ENCODE results near the gene CD72. TPM values are rescaled to one million over a fixed set of nuclear protein-coding genes. Genes with fewer than 3 reads are reported as not detected.
"Not testable (repeated sequence)": the region's sequence is repeated elsewhere in the genome, so short reads cannot be mapped to it uniquely, and the experiment has no call there.

CD72 gene
- total RNA-seq, 1 donor from 2014 or later = 125 TPM

DNA sequence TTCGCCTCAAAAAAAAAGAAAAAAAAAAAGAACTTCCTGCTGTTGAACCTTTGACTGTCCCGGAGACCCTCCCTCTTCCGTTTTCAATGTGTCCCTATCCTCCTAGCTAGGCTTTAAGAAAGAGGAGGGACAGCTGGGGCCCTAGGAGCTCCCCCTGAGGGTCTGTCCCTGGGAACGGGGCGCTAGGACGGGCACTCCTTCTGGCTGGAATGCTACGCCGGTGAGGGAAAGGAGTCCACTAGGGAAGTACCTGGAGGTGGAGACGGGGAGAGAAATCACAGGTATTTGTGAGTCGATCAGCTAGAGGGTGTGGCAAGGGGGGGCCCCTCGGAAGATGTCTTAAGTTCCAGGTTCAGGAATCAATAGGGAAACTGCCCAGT, 27.9 kb upstream of the CD72 start:
- Mint-ChIP-seq H3K9me3 (no peaks in the 10 kb centered on the region), H3K27me3 (no peaks in the 10 kb centered on the region), H3K4me1 (peaks cover 90% of the 10 kb centered on the region), H3K4me3 (peak overlapping the region; percentile 97), H3K27ac (peak overlapping the region; percentile 98), H3K36me3 (ENCODE audit: low read depth) (peaks cover 21% of the 10 kb centered on the region)
- POLR2A ChIA-PET = interaction anchor here (1.0 to 18.0 kb wide), 15 partner anchors 10 to 103 kb away, joined by 4 to 549 read pairs (median 5); partner anchors contain the start of genes ARHGEF39, CCDC107, CD72 and CREB3
- TF ChIP-seq, protein P1, sequence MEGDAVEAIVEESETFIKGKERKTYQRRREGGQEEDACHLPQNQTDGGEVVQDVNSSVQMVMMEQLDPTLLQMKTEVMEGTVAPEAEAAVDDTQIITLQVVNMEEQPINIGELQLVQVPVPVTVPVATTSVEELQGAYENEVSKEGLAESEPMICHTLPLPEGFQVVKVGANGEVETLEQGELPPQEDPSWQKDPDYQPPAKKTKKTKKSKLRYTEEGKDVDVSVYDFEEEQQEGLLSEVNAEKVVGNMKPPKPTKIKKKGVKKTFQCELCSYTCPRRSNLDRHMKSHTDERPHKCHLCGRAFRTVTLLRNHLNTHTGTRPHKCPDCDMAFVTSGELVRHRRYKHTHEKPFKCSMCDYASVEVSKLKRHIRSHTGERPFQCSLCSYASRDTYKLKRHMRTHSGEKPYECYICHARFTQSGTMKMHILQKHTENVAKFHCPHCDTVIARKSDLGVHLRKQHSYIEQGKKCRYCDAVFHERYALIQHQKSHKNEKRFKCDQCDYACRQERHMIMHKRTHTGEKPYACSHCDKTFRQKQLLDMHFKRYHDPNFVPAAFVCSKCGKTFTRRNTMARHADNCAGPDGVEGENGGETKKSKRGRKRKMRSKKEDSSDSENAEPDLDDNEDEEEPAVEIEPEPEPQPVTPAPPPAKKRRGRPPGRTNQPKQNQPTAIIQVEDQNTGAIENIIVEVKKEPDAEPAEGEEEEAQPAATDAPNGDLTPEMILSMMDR (IDR thresholded peaks at IDR 0.05) = no peak
- CTCF ChIA-PET = interaction anchor here (0.6 to 10.1 kb wide), 10 partner anchors 8 to 387 kb away, joined by 3 to 162 read pairs (median 10); partner anchors contain the start of genes CCDC107, CD72, RMRP and TESK1
- no peak for DNase-seq
- intact Hi-C loops (cut with micrococcal nuclease) = loop anchor here (1.0 to 5.0 kb wide), 7 partner anchors 12 to 237 kb away; partner anchors contain the start of genes CREB3, GBA2, RGP1 and TLN1
- ATAC-seq (ENCODE audit: low read depth) = no peak

DNA sequence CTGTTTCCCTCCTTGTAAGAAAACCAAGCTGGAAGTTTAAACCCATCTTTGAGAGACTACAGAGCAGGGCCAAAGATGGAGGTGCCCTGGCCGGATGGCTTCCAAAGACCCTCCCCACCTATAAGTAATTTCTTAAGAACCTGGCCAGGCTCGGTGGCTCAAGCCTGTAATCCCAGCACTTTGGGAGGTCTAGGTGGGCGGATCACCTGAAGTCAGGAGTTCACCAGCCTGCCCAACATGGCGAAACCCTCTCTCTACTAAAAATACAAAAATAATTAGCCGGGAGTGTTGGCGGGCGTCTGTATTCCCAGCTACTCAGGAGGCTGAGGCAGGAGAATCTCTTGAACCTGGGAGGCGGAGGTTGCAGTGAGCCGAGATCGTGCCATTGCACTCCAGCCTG, 27.5 kb upstream of the CD72 start:
- POLR2A ChIA-PET = interaction anchor here (0.6 to 18.0 kb wide), 14 partner anchors 10 to 103 kb away, joined by 3 to 549 read pairs (median 5); partner anchors contain the start of genes ARHGEF39, CCDC107, CD72 and CREB3
- H3K9me3 Mint-ChIP-seq; ATAC-seq (ENCODE audit: low read depth): not testable (repeated sequence)

DNA sequence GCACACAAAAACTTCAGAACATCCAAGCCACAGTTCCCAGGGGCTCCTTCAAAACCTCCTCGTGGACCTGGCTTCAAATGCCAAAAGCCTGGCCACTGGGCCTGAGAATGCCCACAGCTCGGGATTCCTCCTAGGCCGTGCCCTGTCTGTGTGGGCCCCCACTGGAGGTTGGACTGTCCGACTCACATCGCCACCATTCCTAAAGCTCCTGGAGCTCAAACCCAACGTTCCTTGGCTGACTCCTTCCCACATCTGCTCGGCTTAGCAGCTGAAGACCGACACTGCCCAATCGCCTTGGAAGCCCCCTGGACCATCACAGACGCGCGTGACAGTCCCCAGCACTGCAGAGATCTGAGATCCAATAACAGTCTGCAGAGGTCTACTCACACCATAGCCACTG, 24.8 kb upstream of the CD72 start:
- Mint-ChIP-seq H3K27ac (peak overlapping the region; percentile 69), H3K4me3 (no peak overlapping the region)
- intact Hi-C loops (cut with micrococcal nuclease) = no loop called here

More for the DNA sequence above, 27.5 kb upstream of the CD72 start:
- H3K27ac Mint-ChIP-seq = peak overlapping the region; percentile 98
- intact Hi-C loops (cut with micrococcal nuclease) = loop anchor here (1.0 to 5.0 kb wide), 7 partner anchors 11 to 237 kb away; partner anchors contain the start of genes CREB3, GBA2, RGP1 and TLN1
- CTCF ChIA-PET = interaction anchor here (0.6 to 10.1 kb wide), 9 partner anchors 10 to 387 kb away, joined by 3 to 162 read pairs (median 11); partner anchors contain the start of genes CCDC107, CD72, RMRP and TESK1
- DNase-seq, H3K27me3 Mint-ChIP-seq: not testable (repeated sequence)
- peak overlapping the region; percentile 97 for H3K4me3 Mint-ChIP-seq
- peaks cover 90% of the 10 kb centered on the region for H3K4me1 Mint-ChIP-seq
- peaks cover 21% of the 10 kb centered on the region for H3K36me3 Mint-ChIP-seq (ENCODE audit: low read depth)

DNA sequence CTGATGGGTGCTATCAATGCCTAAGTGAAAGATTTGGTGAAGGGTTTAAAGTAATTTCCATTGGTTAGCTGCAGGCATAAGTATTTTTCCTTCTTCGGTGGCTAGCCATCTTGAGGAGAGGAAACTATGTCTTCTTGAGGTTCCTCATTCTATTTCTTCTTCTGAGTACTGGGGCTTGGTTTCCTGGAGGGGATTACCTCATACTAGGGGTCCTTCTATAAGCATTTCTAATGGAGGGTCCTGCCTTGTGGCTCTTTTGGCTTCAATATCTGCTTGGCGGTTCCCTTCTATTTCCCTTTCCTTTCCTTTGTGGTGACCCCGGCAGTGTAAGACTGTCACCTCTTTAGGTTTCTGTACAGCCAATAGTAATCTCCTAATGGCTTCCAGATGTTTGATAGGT, 23.3 kb upstream of the CD72 start:
- intact Hi-C loops (cut with micrococcal nuclease); H3K27me3 Mint-ChIP-seq; H3K9me3 Mint-ChIP-seq; ATAC-seq (ENCODE audit: low read depth); DNase-seq; POLR2A ChIA-PET: not testable (repeated sequence)
- CTCF ChIA-PET = interaction anchor here (1.3 to 2.9 kb wide), 2 partner anchors 23 to 25 kb away, joined by 4 to 8 read pairs; no protein-coding TSS in a partner anchor
- Mint-ChIP-seq H3K27ac (peak overlapping the region; percentile 85), H3K4me1 (peaks cover 92% of the 10 kb centered on the region), H3K4me3 (peak overlapping the region; percentile 51), H3K36me3 (ENCODE audit: low read depth) (peaks cover 25% of the 10 kb centered on the region)

More for the DNA sequence above, 24.8 kb upstream of the CD72 start:
- peaks cover 89% of the 10 kb centered on the region for H3K4me1 Mint-ChIP-seq
- ChIA-PET POLR2A (interaction anchor here (7.2 to 18.0 kb wide), 2 partner anchors 14 to 28 kb away, joined by 112 to 549 read pairs; partner anchors contain the start of genes CCDC107, CD72 and RMRP), CTCF (interaction anchor here (10.1 kb wide), 1 partner anchor 28 kb away, joined by 162 read pairs; the partner anchor contains the start of gene CD72)
- H3K27me3 Mint-ChIP-seq = no peaks in the 10 kb centered on the region
- no peaks in the 10 kb centered on the region for H3K9me3 Mint-ChIP-seq
- DNase-seq (no peak), ATAC-seq (ENCODE audit: low read depth) (no peak)
- H3K36me3 Mint-ChIP-seq (ENCODE audit: low read depth) = peaks cover 26% of the 10 kb centered on the region
- TF ChIP-seq, protein P1 (IDR thresholded peaks at IDR 0.05) = no peak

DNA sequence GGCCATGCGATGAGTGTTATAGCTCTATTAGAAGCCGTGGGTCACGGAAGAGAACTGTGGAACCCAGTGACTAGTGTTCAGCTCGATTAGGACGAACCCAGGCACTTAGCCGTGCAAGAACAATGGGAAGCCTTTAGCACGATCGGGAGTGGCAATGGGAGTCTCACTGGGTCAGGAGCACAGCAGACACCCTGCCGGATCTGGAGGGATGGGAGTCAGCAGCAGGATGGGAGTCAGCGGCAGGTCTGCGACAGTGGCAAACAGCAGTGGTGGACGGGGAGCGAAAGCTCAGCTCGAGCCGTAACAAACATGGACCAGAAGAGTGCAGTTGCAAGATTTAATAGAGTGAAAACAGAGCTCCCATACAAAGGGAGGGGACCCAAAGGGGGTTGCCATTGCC, 22.2 kb upstream of the CD72 start:
- H3K27me3 Mint-ChIP-seq; H3K4me3 Mint-ChIP-seq; intact Hi-C loops (cut with micrococcal nuclease); H3K9me3 Mint-ChIP-seq; ATAC-seq (ENCODE audit: low read depth); DNase-seq: not testable (repeated sequence)
- ChIA-PET CTCF (interaction anchor here (1.2 to 2.9 kb wide), 6 partner anchors 15 to 29 kb away, joined by 3 to 8 read pairs (median 4); partner anchors contain the start of gene CCDC107), POLR2A (interaction anchor here (0.6 to 3.4 kb wide), 5 partner anchors 10 to 91 kb away, joined by 3 to 55 read pairs (median 7); partner anchors contain the start of genes CCDC107, CD72, CREB3 and RMRP)
- H3K4me1 Mint-ChIP-seq = peaks cover 92% of the 10 kb centered on the region
- H3K27ac Mint-ChIP-seq = peak overlapping the region; percentile 41
- H3K36me3 Mint-ChIP-seq (ENCODE audit: low read depth) = peaks cover 20% of the 10 kb centered on the region

DNA sequence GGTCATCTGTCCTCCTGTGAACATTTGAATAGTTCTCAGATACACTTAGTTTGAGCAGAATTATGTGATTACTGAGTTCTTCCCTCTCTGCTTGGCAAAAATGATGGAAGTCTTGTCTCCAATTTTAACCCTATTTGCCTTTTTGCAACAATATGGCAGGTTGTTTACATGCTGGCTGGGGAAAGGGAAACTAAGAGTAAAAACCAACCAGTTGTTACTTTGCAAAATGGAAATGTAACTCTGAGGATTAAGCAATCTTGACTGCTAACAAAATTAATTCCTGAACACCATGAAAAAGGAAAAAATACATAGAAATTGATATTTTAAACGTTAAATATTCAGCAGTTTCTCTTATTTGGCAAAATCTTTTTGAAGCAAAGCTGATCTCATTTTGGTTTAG, 21.4 kb upstream of the CD72 start:
- H3K27ac Mint-ChIP-seq = peak overlapping the region; percentile 94
- ChIA-PET POLR2A (interaction anchor here (1.2 to 3.4 kb wide), 5 partner anchors 11 to 92 kb away, joined by 3 to 55 read pairs (median 7); partner anchors contain the start of genes CCDC107, CD72, CREB3 and RMRP), CTCF (interaction anchor here (0.7 to 2.9 kb wide), 7 partner anchors 14 to 103 kb away, joined by 3 to 8 read pairs (median 3); partner anchors contain the start of gene CCDC107)
- no peaks in the 10 kb centered on the region for H3K9me3 Mint-ChIP-seq
- DNase-seq (no peak), ATAC-seq (ENCODE audit: low read depth) (no peak)
- peaks cover 18% of the 10 kb centered on the region for H3K36me3 Mint-ChIP-seq (ENCODE audit: low read depth)
- H3K4me1 Mint-ChIP-seq = peaks cover 92% of the 10 kb centered on the region
- peak overlapping the region; percentile 45 for H3K4me3 Mint-ChIP-seq
- intact Hi-C loops (cut with micrococcal nuclease) = no loop called here
- TF ChIP-seq, protein P1 (IDR thresholded peaks at IDR 0.05) = no peak
- no peaks in the 10 kb centered on the region for H3K27me3 Mint-ChIP-seq

DNA sequence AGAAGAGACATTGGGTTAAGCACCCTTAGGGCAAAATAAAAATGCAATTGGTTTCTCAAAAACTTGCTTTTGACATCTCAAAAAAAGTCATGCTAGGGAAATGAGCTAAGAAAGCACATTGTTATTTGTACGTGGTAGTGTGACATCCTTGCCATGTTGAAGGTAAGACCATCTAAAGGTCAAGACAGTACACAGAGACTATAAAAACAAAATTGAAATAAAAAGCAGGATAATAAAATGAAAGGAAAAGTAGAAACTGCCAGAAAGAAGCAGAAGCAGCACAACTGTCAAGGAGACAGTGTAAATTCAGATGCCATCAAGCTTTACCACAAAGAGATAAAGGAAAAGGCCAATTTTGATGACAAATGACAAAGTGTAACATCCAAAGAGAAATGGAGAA, 21.0 kb upstream of the CD72 start:
- CTCF ChIA-PET = interaction anchor here (0.7 to 2.9 kb wide), 4 partner anchors 19 to 104 kb away, joined by 3 to 8 read pairs (median 4); partner anchors contain the start of gene CCDC107
- POLR2A ChIA-PET = interaction anchor here (0.7 to 3.4 kb wide), 7 partner anchors 11 to 205 kb away, joined by 3 to 55 read pairs (median 7); partner anchors contain the start of genes CCDC107, CD72, CREB3 and RMRP
- peaks cover 92% of the 10 kb centered on the region for H3K4me1 Mint-ChIP-seq
- ATAC-seq (ENCODE audit: low read depth); intact Hi-C loops (cut with micrococcal nuclease); H3K27me3 Mint-ChIP-seq; H3K9me3 Mint-ChIP-seq; DNase-seq: not testable (repeated sequence)
- H3K27ac Mint-ChIP-seq = peak overlapping the region; percentile 94
- H3K36me3 Mint-ChIP-seq (ENCODE audit: low read depth) = peaks cover 14% of the 10 kb centered on the region
- H3K4me3 Mint-ChIP-seq = peak overlapping the region; percentile 45

DNA sequence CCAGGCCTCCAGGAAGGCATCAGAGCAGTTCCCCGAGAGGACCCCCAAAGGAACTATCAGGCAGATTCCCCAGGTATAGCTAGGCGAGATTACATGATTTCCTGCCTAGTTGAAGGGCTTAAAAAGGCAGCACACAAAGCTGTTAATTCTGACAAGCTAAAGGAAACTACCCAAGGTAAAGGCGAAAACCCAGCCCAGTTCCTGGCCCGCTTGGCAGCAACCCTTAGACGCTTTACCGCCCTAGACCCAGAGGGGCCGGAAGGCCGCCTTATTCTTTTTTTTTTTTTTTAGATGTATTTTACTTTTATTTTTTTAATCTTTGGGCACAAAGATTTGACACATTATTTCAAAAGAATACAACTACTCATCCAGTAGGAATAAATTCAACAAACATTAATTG, 20.5 kb upstream of the CD72 start:
- ATAC-seq (ENCODE audit: low read depth); H3K9me3 Mint-ChIP-seq; DNase-seq; H3K27me3 Mint-ChIP-seq; intact Hi-C loops (cut with micrococcal nuclease): not testable (repeated sequence)
- peaks cover 97% of the 10 kb centered on the region for H3K4me1 Mint-ChIP-seq
- CTCF ChIA-PET = interaction anchor here (0.7 to 2.9 kb wide), 5 partner anchors 8 to 104 kb away, joined by 3 to 8 read pairs (median 5); partner anchors contain the start of gene CCDC107
- POLR2A ChIA-PET = interaction anchor here (0.7 to 3.4 kb wide), 7 partner anchors 9 to 206 kb away, joined by 3 to 55 read pairs (median 7); partner anchors contain the start of genes CCDC107, CD72, CREB3 and RMRP
- H3K27ac Mint-ChIP-seq = peak overlapping the region; percentile 94
- H3K4me3 Mint-ChIP-seq = peak overlapping the region; percentile 50
- peaks cover 14% of the 10 kb centered on the region for H3K36me3 Mint-ChIP-seq (ENCODE audit: low read depth)
